Measurements from ENCODE around the gene OR7D2.

Gene OR7D2

GRCh38 chr19:9219489-9219888 is 40.7 kb downstream of the OR7D2 start, which contains the start of gene OR7D4:
Gene OR7D4 (minus strand): TSS chr19:9219589. CDS start chr19:9214837, 4,752 bp downstream.
- Histone ChIP-seq H3K36me3 (no peaks in the 10 kb centered on the region), H3K27me3 (no peaks in the 10 kb centered on the region; the same call in 1 of the 2 replicates), H3K9me3 (no peaks in the 10 kb centered on the region; the same call in 1 of the 2 replicates), H3K4me1 (no peaks in the 10 kb centered on the region), H3K4me3 (ENCODE audit: low read depth, low read length) (no peak within 1 kb of the TSS)
- DNase-seq = no peak
- TF ChIP-seq CTCF (IDR thresholded peaks at IDR 0.05; ENCODE audit: low read depth, low read length) = no peak

Measured in BE2C (cell line).